ENCODE measurements around the gene COL13A1. TPM values are rescaled to one million over a fixed set of nuclear protein-coding genes. Genes with fewer than 3 reads are reported as not detected.

COL13A1 gene
- total RNA-seq, 4 donors from 2014 or later = 0.46 to 0.60 TPM; not detected in 2

DNA sequence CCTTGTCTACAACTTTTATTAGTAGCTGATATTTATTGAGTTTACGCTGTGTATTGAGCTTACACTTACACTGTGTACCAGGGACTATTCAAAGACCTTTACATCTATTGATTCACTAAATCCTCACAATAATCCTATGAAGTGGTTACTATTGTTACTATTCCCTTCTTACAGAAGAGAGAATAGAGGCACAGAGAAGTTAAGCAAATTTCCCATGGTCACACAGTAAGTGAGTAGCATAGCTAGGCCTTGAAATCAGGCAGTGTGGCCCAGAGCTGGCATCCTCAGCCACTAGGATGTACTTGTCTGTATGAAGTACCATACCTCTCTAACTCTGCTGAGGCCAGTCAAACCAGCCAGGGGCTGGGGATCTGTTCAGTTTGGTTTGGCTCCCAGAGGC is 7.6 kb downstream of the COL13A1 start:
- no peak for ATAC-seq (ENCODE audit: low FRiP score)
- DNase-seq (ENCODE audit: low spot score) = no peak
- TF ChIP-seq, protein P1, sequence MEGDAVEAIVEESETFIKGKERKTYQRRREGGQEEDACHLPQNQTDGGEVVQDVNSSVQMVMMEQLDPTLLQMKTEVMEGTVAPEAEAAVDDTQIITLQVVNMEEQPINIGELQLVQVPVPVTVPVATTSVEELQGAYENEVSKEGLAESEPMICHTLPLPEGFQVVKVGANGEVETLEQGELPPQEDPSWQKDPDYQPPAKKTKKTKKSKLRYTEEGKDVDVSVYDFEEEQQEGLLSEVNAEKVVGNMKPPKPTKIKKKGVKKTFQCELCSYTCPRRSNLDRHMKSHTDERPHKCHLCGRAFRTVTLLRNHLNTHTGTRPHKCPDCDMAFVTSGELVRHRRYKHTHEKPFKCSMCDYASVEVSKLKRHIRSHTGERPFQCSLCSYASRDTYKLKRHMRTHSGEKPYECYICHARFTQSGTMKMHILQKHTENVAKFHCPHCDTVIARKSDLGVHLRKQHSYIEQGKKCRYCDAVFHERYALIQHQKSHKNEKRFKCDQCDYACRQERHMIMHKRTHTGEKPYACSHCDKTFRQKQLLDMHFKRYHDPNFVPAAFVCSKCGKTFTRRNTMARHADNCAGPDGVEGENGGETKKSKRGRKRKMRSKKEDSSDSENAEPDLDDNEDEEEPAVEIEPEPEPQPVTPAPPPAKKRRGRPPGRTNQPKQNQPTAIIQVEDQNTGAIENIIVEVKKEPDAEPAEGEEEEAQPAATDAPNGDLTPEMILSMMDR (IDR thresholded peaks at IDR 0.05) = no peak

DNA sequence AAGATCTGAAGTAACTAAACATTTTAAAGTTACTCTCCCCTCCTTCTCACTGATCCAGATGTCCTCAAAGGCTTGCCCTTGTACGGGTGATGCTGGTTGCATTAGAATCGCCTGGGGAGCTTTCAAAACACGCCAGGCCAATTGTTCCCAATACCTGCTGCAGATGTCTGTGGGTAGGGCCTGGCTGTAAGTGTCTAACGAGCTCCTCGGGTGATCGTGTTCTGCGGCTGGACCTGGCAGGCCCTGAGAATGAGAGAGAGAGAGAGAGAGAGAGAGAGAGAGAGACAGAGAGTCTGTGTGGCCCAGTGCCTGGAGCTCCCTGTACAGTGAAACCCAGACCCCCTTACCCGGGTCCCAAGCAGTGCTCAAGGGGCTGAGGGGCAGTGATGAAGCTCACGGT is 8.4 kb downstream of the COL13A1 start:
- ATAC-seq (ENCODE audit: low FRiP score) (no peak), DNase-seq (ENCODE audit: low spot score) (no peak)
- TF ChIP-seq, protein P1 (IDR thresholded peaks at IDR 0.05) = no peak

DNA sequence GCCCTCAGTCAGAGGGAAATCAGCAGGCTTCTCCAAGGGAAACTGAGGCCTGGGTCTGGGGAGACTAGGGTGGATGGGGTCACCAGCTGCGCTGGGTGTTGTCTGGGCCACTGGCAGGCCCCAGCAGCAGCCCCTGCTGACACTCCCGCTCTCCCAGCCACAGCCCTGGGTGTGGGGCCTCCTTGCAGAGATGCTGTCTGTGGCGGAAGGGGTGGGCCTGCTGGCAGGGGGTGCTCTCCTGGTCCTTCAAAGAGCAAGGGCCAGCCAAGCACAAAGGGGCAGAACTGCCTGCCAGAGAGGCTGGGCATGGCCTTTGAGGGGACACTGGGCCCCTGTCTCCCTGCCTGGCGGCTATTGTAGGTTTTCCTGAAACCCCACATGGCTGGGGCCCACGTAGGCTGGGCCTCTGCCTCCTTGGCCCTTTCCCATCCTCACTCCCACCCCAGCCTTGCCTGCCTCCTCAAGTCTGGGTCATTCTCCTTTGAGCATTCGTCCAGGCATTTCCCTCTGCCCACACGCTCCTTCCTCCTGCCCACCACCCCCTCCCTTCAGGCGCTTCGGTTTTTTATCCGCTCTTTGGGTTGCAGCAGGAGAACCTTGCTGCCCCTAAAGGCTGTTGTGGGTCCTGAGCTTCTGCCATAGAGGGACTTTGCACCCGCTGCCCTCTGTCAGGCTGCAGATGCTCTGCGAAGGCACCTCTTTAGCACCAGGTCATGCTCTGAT is 9.1 kb downstream of the COL13A1 start:
- no peak for DNase-seq (ENCODE audit: low spot score)
- no peak for ATAC-seq (ENCODE audit: low FRiP score)
- TF ChIP-seq, protein P1 (IDR thresholded peaks at IDR 0.05) = no peak

DNA sequence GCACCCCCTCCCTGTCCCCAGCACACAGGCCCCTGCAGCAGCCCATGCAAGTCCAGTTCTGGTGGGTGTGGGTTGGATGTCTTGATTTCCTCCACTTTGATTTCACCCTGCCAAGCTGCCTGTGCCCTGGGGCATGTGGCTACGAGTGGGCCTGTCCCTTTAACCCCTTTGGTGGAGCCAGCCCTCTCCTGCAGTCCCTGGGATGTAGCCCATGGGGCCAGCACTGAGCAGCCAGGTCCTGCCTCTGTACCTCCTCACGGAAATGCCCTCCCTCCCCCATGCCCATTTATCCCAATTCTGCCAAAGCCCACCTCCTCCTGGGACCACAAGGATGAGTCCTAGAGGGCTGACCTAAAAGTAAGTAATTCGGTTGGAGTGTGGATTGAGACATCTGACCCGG is 11.9 kb downstream of the COL13A1 start:
- ATAC-seq (ENCODE audit: low FRiP score) = no peak
- TF ChIP-seq, protein P1 (IDR thresholded peaks at IDR 0.05) = no peak
- no peak for DNase-seq (ENCODE audit: low spot score)

DNA sequence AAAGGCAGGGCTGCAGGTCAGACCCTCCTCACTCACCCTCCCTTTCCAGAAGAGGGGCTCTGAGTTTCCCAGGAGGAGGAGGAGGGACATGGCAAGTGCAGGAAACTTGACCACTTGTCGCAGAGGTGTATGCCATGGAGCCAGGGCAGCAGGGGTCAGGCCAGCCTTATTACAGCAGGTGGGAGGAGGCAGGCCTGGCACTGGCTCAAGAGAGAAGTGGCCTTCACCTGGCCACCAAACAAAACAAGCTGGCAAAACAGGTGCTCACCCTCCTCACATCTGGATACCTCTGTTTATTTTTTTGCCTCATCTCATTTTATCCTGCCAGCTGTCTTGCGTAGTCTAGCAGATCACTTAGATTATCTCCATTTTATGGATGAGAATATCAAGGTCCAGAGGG is 12.5 kb downstream of the COL13A1 start:
- ATAC-seq (ENCODE audit: low FRiP score) (no peak), DNase-seq (ENCODE audit: low spot score) (no peak)
- TF ChIP-seq, protein P1 (IDR thresholded peaks at IDR 0.05) = no peak

DNA sequence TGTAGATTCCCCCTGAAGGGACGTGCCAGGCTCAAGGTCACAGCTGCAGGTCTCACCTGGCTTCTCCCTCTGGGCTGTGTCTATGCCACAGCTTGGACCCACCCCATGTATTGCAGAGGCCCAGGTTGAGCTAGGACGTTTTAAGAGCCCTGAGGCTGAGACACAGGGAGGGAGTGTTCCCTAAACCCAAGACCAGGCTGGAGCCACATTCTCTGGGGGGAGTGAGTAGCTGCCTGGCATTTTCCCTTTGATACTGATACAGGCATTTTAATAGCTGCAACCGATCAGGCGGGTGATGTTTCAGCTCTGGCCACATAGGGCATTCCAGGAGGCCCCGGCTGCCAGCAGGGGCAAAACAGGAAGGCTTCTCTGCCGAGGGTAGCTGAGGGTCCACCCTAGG is 13.4 kb downstream of the COL13A1 start:
- DNase-seq (ENCODE audit: low spot score) = no peak

DNA sequence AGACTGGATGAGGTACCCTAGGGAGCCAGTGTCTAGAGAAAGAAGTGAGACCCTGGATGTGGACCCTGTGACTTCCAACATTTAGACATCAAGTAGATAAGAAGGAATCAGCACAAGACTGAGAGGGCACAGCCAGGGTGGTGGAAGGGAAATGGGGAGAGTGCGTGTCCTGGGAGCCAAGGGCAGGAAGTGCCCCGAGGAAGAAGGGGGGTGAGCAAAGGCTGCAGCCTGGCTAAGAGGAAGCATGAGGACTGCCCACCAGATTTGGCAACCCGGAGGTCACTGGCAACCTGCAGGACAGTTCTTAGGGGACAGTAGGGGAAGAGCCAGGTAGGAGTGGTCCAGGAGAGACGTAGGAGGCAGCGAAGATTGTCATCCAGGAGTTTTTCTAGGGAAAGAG is 14.8 kb downstream of the COL13A1 start:
- TF ChIP-seq, protein P1 (IDR thresholded peaks at IDR 0.05) = no peak
- DNase-seq (ENCODE audit: low spot score) = no peak
- no peak for ATAC-seq (ENCODE audit: low FRiP score)

More for the DNA sequence above, 13.4 kb downstream of the COL13A1 start:
- TF ChIP-seq, protein P1 (IDR thresholded peaks at IDR 0.05) = no peak
- ATAC-seq (ENCODE audit: low FRiP score) = no peak

Measured in omental fat pad (tissue), 4 donors.